Brain microvascular endothelial cell (primary cell): ENCODE measurements around the gene ANKRD11.

Experiments
- DNase-seq: peaks from one replicate; pipeline ENCODE4 v3.0.0-alpha.2; 2020
- H3K27ac ChIP-seq: fragments of 250-450 bp; sonication (Bioruptor Pico); 2 replicates; pipeline ENCODE4 v1.5.1; 2020; ENCODE audit warnings: mild to moderate bottlenecking, moderate library complexity
- H3K27me3 ChIP-seq: fragments of 250-450 bp; sonication (Bioruptor Pico); replicated peaks from 2 replicates; pipeline ENCODE4 v1.5.1; 2020; ENCODE audit warnings: mild to moderate bottlenecking
- H3K36me3 ChIP-seq: fragments of 250-450 bp; sonication (Bioruptor Pico); replicated peaks from 2 replicates; pipeline ENCODE4 v1.5.1; 2020; ENCODE audit warnings: mild to moderate bottlenecking
- H3K4me3 ChIP-seq: 2 replicates; pipeline ENCODE4 v1.5.1; 2011; ENCODE audit warnings: low read depth, mild to moderate bottlenecking, control low read depth, low read length, moderate library complexity
- in situ Hi-C: cut with HindIII; loops from 2 replicates; pipeline ENCODE4 v1.10.0; 2017; ENCODE audit warnings: low sequenced_read_pairs, low pct_ligation_motif_present
- TF ChIP-seq, protein P1 (sequence below): IDR thresholded peaks from 2 replicates; pipeline ENCODE4 v1.5.1; 2011; ENCODE audit warnings: low read depth, mild to moderate bottlenecking, moderate library complexity, low read length, control low read depth, inconsistent platforms; ENCODE audit errors: missing control alignments

The ANKRD11 gene

DNA sequence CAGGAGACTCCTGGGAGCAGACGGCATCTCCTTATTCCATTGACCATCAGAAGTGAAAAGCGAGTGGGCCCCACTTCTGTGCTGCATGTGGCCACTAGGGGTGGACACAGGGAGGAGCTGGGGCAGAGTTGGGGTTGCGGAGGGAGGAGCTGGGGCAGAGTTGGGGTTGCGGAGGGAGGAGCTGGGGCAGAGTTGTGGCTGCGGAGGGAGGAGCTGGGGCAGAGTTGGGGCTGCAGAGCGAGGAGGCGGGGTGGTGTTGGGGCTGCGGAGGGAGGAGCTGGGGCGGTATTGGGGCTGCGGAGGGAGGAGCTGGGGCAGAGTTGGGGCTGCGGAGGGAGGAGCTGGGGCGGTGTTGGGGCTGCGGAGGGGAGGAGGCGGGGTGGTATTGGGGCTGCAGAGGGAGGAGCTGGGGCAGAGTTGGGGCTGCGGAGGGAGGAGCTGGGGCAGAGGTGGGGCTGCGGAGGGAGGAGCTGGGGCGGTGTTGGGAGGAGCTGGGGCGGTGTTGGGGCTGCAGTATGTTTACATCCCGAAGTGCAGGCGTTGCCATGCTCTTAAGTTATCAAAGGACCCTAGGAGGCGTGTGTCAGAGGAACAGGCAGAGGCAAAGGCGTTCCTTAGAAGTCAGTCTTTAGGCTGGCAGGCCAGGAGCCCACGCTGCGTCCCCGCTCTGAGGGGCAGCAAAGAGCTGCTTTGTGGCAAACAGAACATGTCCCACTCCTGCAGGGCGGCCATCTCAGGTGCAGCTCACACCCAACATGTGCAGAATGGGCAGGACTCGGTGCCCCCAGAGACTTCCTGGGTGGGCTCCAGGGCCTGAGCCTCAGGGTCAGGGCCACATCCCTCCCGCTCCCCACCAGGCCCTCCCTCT, 196.9 kb downstream of the ANKRD11 start:
- H3K4me3 ChIP-seq: no peak overlapping the region
- TF ChIP-seq, protein P1, sequence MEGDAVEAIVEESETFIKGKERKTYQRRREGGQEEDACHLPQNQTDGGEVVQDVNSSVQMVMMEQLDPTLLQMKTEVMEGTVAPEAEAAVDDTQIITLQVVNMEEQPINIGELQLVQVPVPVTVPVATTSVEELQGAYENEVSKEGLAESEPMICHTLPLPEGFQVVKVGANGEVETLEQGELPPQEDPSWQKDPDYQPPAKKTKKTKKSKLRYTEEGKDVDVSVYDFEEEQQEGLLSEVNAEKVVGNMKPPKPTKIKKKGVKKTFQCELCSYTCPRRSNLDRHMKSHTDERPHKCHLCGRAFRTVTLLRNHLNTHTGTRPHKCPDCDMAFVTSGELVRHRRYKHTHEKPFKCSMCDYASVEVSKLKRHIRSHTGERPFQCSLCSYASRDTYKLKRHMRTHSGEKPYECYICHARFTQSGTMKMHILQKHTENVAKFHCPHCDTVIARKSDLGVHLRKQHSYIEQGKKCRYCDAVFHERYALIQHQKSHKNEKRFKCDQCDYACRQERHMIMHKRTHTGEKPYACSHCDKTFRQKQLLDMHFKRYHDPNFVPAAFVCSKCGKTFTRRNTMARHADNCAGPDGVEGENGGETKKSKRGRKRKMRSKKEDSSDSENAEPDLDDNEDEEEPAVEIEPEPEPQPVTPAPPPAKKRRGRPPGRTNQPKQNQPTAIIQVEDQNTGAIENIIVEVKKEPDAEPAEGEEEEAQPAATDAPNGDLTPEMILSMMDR: peak; percentile 54
- H3K36me3 ChIP-seq: peaks cover 2% of the 10 kb centered on the region
- no peak for DNase-seq
- H3K27ac ChIP-seq: no peak overlapping the region
- in situ Hi-C loops: no loop called here
- H3K27me3 ChIP-seq: no peaks in the 10 kb centered on the region

DNA sequence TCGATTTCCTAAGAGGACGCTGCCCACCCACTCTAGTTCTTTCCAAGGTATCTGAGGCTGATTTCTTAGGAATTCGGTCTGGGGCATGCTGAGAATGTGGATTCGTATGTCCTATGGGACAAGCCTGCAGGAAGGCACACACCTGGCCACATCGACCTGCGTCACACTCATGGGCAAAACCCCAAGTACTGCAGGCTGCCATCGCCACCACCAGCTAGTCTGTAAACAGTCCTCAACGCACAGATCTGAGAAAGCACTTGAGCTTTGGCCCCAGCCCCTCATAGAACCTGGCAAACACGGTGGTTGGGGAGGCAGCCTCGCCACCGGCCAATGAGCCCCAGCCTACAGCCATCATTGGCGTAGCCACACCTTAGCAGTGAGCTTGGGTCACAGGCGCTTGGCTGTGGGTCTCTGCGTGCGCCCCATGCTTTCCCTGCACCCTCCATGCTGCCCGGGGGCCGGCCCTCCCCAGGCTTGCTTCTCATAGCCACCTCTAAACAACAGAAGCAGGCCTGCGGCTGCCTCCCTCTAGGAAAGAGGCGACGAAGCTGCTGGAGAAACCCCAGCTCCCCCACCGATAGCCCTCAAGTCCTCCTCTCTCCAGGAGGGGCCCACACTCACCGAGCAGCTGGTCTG, 197.8 kb downstream of the ANKRD11 start:
- Histone ChIP-seq H3K27me3 (no peaks in the 10 kb centered on the region), H3K27ac (no peak overlapping the region), H3K36me3 (peaks cover 10% of the 10 kb centered on the region), H3K4me3 (no peak overlapping the region)
- TF ChIP-seq, protein P1: no peak
- in situ Hi-C loops: no loop called here
- no peak for DNase-seq

DNA sequence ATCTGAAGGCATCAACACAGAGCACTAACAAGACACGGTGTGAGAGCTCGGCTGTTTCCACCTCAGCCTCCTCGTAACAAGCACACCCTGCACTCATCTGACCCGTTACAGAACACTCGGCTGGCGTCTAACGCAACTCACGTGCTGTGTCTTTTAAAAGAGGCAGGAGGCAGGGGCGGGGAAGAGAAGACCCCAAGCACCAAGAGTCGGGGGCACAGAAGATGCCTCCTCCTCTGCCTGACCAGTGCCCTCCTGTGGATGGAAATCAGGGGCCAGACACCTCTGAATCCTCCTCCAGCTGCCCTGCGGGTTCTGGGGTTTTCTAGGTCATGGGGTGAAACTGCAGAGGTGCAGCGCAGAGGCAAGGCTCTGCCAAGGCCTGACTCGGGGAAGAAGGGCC, 198.6 kb downstream of the ANKRD11 start:
- Histone ChIP-seq H3K27ac (no peak overlapping the region), H3K4me3 (no peak overlapping the region), H3K36me3 (peaks cover 14% of the 10 kb centered on the region), H3K27me3 (no peaks in the 10 kb centered on the region)
- in situ Hi-C loops: no loop called here
- TF ChIP-seq, protein P1: peak; percentile 1
- DNase-seq: no peak

DNA sequence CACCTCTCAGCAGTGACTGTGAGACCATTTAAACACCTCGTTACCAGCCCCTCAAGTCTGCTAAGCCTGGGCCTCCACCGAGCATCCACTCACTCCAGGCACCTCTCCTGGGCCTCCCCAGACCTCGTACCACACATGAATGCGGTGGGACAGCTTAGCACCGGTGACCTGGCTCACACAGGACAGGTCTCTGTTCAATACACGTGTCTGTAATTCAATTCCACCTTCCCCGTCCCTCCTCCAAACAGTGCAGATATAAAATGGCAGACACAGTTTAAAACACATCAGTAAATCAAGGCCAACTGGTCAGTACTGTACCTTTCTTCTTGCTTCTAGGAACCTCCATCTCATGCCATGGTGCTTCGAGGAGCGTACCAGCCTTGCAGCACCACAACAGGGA, 199.0 kb downstream of the ANKRD11 start:
- Histone ChIP-seq H3K4me3 (no peak overlapping the region), H3K27me3 (no peaks in the 10 kb centered on the region), H3K27ac (no peak overlapping the region), H3K36me3 (peaks cover 18% of the 10 kb centered on the region)
- in situ Hi-C loops: no loop called here
- DNase-seq: no peak
- TF ChIP-seq, protein P1: no peak

DNA sequence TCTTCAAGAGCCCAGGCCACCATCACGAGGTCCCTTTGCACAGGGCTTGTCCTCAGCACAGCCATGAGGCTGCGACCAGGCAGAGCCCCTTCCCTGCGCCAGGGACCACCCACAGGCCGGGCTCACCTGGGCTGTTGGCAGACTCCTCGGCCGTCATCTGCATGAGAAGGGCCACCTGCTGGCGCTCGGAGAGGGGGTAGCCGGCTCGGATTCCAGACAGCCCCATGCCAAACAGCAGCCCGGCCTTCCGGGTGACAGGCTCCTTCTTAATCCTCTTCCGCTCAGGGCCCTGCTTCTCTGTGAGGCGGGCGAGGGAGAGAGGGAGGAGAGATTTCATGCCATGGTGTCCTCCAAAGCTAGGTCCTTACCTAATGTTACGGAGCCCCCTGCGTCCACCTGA, 199.5 kb downstream of the ANKRD11 start:
- DNase-seq: no peak
- Histone ChIP-seq H3K27me3 (no peaks in the 10 kb centered on the region), H3K36me3 (peaks cover 23% of the 10 kb centered on the region), H3K27ac (no peak overlapping the region), H3K4me3 (no peak overlapping the region)
- in situ Hi-C loops: no loop called here
- TF ChIP-seq, protein P1: no peak
